ENCODE results near the gene POGLUT3. TPM values are rescaled to one million over a fixed set of nuclear protein-coding genes. Genes with fewer than 3 reads are reported as not detected.

POGLUT3 gene
- total RNA-seq, 4 donors from 2014 or later = 1.8 to 8.1 (median 6.9) TPM

GRCh38 chr11:108497317-108498045 is 703 bp downstream of the POGLUT3 start:
- peak; percentile 87 for DNase-seq
- 2 to 3% methylated on average over 10 to 30 of the region's 30 CpGs for WGBS, 2 donors (ENCODE audit: low coverage in 1 of 2)
- no peaks in the 10 kb centered on the region for H3K9me3 ChIP-seq
- in situ Hi-C loops (cut with MboI; ENCODE audit: low pct_ligation_motif_present in 1 of 4, low pct_unique_long_range_greater_than_20kb in 1 of 4, low sequenced_read_pairs in 3 of 4) (loop anchor here in 2 of 4 donors (10.0 to 25.0 kb wide), 2 partner anchors 167 to 360 kb away; partner anchors contain the start of gene DDX10 (in 1 of the 2)), intact Hi-C loops (cut with DNase I; ENCODE audit: low total_unique reads) (no loop called here)
- H3K27me3 ChIP-seq = no peaks in the 10 kb centered on the region
- no peaks in the 10 kb centered on the region for H3K36me3 ChIP-seq
- peak overlapping the region; percentile 68 to 78 (median 74) for H3K4me3 ChIP-seq
- H3K4me1 ChIP-seq = peaks cover 0 to 32% (median 9%) of the 10 kb centered on the region in 4 donors
- TF ChIP-seq POLR2A (IDR thresholded peaks at IDR 0.05) (peak; percentile 75), CTCF (IDR thresholded peaks at IDR 0.05) (no peak), POLR2AphosphoS5 (IDR thresholded peaks at IDR 0.05) (peak; percentile 91 to 97 (median 94)), EP300 (IDR thresholded peaks at IDR 0.05; ENCODE audit: low read depth) (peak; percentile 2)
- H3K27ac ChIP-seq = peak overlapping the region; percentile 95 to 98 (median 96)

- WGBS, 2 donors (ENCODE audit: low coverage in 1 of 2) = 90 to 91% methylated on average over 6 to 7 of the region's 7 CpGs
- intact Hi-C loops (cut with DNase I; ENCODE audit: low total_unique reads) = no loop called here
- in situ Hi-C loops (cut with MboI; ENCODE audit: low pct_ligation_motif_present in 1 of 4, low pct_unique_long_range_greater_than_20kb in 1 of 4, low sequenced_read_pairs in 3 of 4) = loop anchor here in 2 of 4 donors (10.0 to 25.0 kb wide), 2 partner anchors 168 to 359 kb away; partner anchors contain the start of gene DDX10 (in 1 of the 2)
- no peak for DNase-seq
- Histone ChIP-seq H3K27ac (peak overlapping the region; percentile 95 to 98 (median 96)), H3K9me3 (no peaks in the 10 kb centered on the region), H3K4me1 (peaks cover 0 to 27% (median 9%) of the 10 kb centered on the region in 4 donors), H3K4me3 (peak overlapping the region in 2 of 4 donors; percentile 68 to 78), H3K36me3 (no peaks in the 10 kb centered on the region), H3K27me3 (no peaks in the 10 kb centered on the region)
- TF ChIP-seq POLR2A (IDR thresholded peaks at IDR 0.05) (no peak), EP300 (IDR thresholded peaks at IDR 0.05; ENCODE audit: low read depth) (no peak), POLR2AphosphoS5 (IDR thresholded peaks at IDR 0.05) (no peak), CTCF (IDR thresholded peaks at IDR 0.05) (no peak)
These were observed 1.4 kb downstream of the POGLUT3 start for GRCh38 chr11:108496643-108497256.

GRCh38 chr11:108495326-108495725 is 2.9 kb downstream of the POGLUT3 start:
- H3K4me1 ChIP-seq = peaks cover 0 to 27% (median 9%) of the 10 kb centered on the region in 4 donors
- H3K4me3 ChIP-seq = no peak overlapping the region
- peaks cover 0 to under 1% (median 0%) of the 10 kb centered on the region in 4 donors for H3K36me3 ChIP-seq
- no peaks in the 10 kb centered on the region for H3K27me3 ChIP-seq
- H3K9me3 ChIP-seq = no peaks in the 10 kb centered on the region
- in situ Hi-C loops (cut with MboI; ENCODE audit: low pct_ligation_motif_present in 1 of 4, low pct_unique_long_range_greater_than_20kb in 1 of 4, low sequenced_read_pairs in 3 of 4) (loop anchor here in 2 of 4 donors (10.0 to 25.0 kb wide), 2 partner anchors 169 to 358 kb away; partner anchors contain the start of gene DDX10 (in 1 of the 2)), intact Hi-C loops (cut with DNase I; ENCODE audit: low total_unique reads) (no loop called here)
- TF ChIP-seq CTCF (IDR thresholded peaks at IDR 0.05) (no peak), POLR2A (IDR thresholded peaks at IDR 0.05) (no peak), POLR2AphosphoS5 (IDR thresholded peaks at IDR 0.05) (no peak), EP300 (IDR thresholded peaks at IDR 0.05; ENCODE audit: low read depth) (no peak)
- H3K27ac ChIP-seq = no peak overlapping the region
- no peak for DNase-seq
- 83 to 92% methylated on average over 3 of the region's 3 CpGs for WGBS, 2 donors (ENCODE audit: low coverage in 1 of 2)

GRCh38 chr11:108494182-108494581 is 4.0 kb downstream of the POGLUT3 start:
- Histone ChIP-seq H3K9me3 (no peaks in the 10 kb centered on the region), H3K36me3 (peaks cover 0 to 7% (median 3%) of the 10 kb centered on the region in 4 donors), H3K4me1 (peaks cover 0 to 26% (median 9%) of the 10 kb centered on the region in 4 donors), H3K27me3 (no peaks in the 10 kb centered on the region), H3K4me3 (no peak overlapping the region), H3K27ac (no peak overlapping the region)
- intact Hi-C loops (cut with DNase I; ENCODE audit: low total_unique reads) = no loop called here
- DNase-seq = no peak
- 59 to 62% methylated on average over 6 of the region's 6 CpGs for WGBS, 2 donors (ENCODE audit: low coverage in 1 of 2)
- TF ChIP-seq CTCF (IDR thresholded peaks at IDR 0.05) (no peak), EP300 (IDR thresholded peaks at IDR 0.05; ENCODE audit: low read depth) (no peak), POLR2A (IDR thresholded peaks at IDR 0.05) (no peak), POLR2AphosphoS5 (IDR thresholded peaks at IDR 0.05) (no peak)
- in situ Hi-C loops (cut with MboI; ENCODE audit: low pct_ligation_motif_present in 1 of 4, low pct_unique_long_range_greater_than_20kb in 1 of 4, low sequenced_read_pairs in 3 of 4) = loop anchor here in 2 of 4 donors (10.0 to 25.0 kb wide), 2 partner anchors 171 to 357 kb away; partner anchors contain the start of gene DDX10 (in 1 of the 2)
